Trophoblast cell (in vitro differentiated cells and primary cell): ENCODE results near the gene PELI1. TPM values are rescaled to one million over a fixed set of nuclear protein-coding genes. Genes with fewer than 3 reads are reported as not detected.

ENCODE experiments used
- DNase-seq, 2 donors: peaks; one replicate each; pipeline ENCODE4 v3.0.0-alpha.2; 2016
- H2AFZ ChIP-seq: 2 replicates; pipeline ENCODE4 v1.6.1; 2013; ENCODE audit warnings: low read length, moderate library complexity, mild to moderate bottlenecking; ENCODE audit not compliant: insufficient read depth, poor library complexity
- H2AK5ac ChIP-seq: 2 replicates; pipeline ENCODE4 v1.6.1; 2013; ENCODE audit warnings: mild to moderate bottlenecking, low read length
- H2BK120ac ChIP-seq: 2 replicates; pipeline ENCODE4 v1.6.1; 2013; ENCODE audit warnings: low read length, mild to moderate bottlenecking, moderate library complexity; ENCODE audit not compliant: insufficient read depth, poor library complexity
- H2BK12ac ChIP-seq: 2 replicates; pipeline ENCODE4 v1.6.1; 2013; ENCODE audit warnings: mild to moderate bottlenecking, low read length, moderate library complexity
- H2BK5ac ChIP-seq: 2 replicates; pipeline ENCODE4 v1.6.1; 2013; ENCODE audit warnings: low read length, low read depth, moderate library complexity, mild to moderate bottlenecking; ENCODE audit not compliant: poor library complexity
- H3K14ac ChIP-seq: 2 replicates; pipeline ENCODE4 v1.6.1; 2013; ENCODE audit warnings: mild to moderate bottlenecking, low read length
- H3K18ac ChIP-seq: 2 replicates; pipeline ENCODE4 v1.6.1; 2013; ENCODE audit warnings: mild to moderate bottlenecking, low read length
- H3K23ac ChIP-seq: 2 replicates; pipeline ENCODE4 v1.6.1; 2013; ENCODE audit warnings: low read length
- H3K27ac ChIP-seq: 2 replicates; pipeline ENCODE4 v1.5.1; 2013; ENCODE audit warnings: low read depth, mild to moderate bottlenecking, inconsistent platforms, low read length, moderate library complexity
- H3K27me3 ChIP-seq: 2 replicates; pipeline ENCODE4 v1.6.1; 2013; ENCODE audit warnings: inconsistent platforms, mild to moderate bottlenecking, low read length, moderate library complexity; ENCODE audit not compliant: insufficient read depth
- H3K36me3 ChIP-seq, 2 experiments: 1 replicate in 1 of 2; 2 replicates in 1 of 2; pipeline ENCODE4 v1.6.1; 2013; ENCODE audit warnings: low read length in 2 of 2, mild to moderate bottlenecking in 2 of 2, moderate library complexity in 1 of 2; ENCODE audit not compliant: insufficient read depth in 2 of 2, control insufficient read depth in 1 of 2
- H3K4ac ChIP-seq: 2 replicates; pipeline ENCODE4 v1.6.1; 2013; ENCODE audit warnings: low read depth, mild to moderate bottlenecking, low read length, moderate library complexity
- H3K4me1 ChIP-seq, 2 experiments: 1 replicate in 1 of 2; 2 replicates in 1 of 2; pipeline ENCODE4 v1.6.1; 2013; ENCODE audit warnings: low read length in 2 of 2, mild to moderate bottlenecking in 2 of 2, moderate library complexity in 1 of 2; ENCODE audit not compliant: insufficient read depth in 2 of 2, control insufficient read depth in 1 of 2
- H3K4me2 ChIP-seq: 2 replicates; pipeline ENCODE4 v1.6.1; 2013; ENCODE audit warnings: inconsistent platforms, mild to moderate bottlenecking, low read length, moderate library complexity
- H3K4me3 ChIP-seq: 2 replicates; pipeline ENCODE4 v1.5.1; 2013; ENCODE audit warnings: mild to moderate bottlenecking, low read depth, low read length, inconsistent platforms
- H3K79me1 ChIP-seq: one replicate; pipeline ENCODE4 v1.6.1; 2013; ENCODE audit warnings: low read length
- H3K79me2 ChIP-seq: 2 replicates; pipeline ENCODE4 v1.6.1; 2013; ENCODE audit warnings: low read length, mild to moderate bottlenecking; ENCODE audit not compliant: control insufficient read depth, insufficient read depth, poor library complexity
- H3K9ac ChIP-seq: 2 replicates; pipeline ENCODE4 v1.6.1; 2013; ENCODE audit warnings: mild to moderate bottlenecking, low read length
- H3K9me3 ChIP-seq: 2 replicates; pipeline ENCODE4 v1.6.1; 2013; ENCODE audit warnings: low read depth, mild to moderate bottlenecking, control low read depth, inconsistent platforms, low read length; ENCODE audit not compliant: insufficient read depth
- H4K12ac ChIP-seq: 2 replicates; pipeline ENCODE4 v1.6.1; 2013; ENCODE audit warnings: low read depth, mild to moderate bottlenecking, low read length, moderate library complexity
- H4K8ac ChIP-seq: 2 replicates; pipeline ENCODE4 v1.6.1; 2013; ENCODE audit warnings: low read depth, mild to moderate bottlenecking, low read length, moderate library complexity
- H4K91ac ChIP-seq: one replicate; pipeline ENCODE4 v1.6.1; 2013; ENCODE audit warnings: low read depth, mild to moderate bottlenecking, low read length, moderate library complexity
- WGBS: extraction: QIAGEN DNeasy Blood & Tissue Kit; methylation state at CpG from one replicate; pipeline ENCODE4 v1.1.7; 2013; ENCODE audit warnings: missing lambda C conversion rate; ENCODE audit not compliant: insufficient read length, insufficient coverage; ENCODE audit errors: extremely low coverage; 5-methylcytosine and 5-hydroxymethylcytosine counted together
- polyA plus RNA-seq: library from polyadenylated mRNA; stranded (reverse); fragments of 200-250 nt; gene quantifications from 2 replicates; pipeline ENCODE4 v1.2.3, GENCODE V29; 2013

Gene PELI1
- 15.2 and 15.3 TPM in 2 replicates for polyA plus RNA-seq

GRCh38 chr2:64144057-64145013 is at the start of gene PELI1:
PELI1 (minus strand) TSS chr2:64144420; CDS start chr2:64108310, 36,110 bp downstream.
- H3K9ac ChIP-seq: peak within 1 kb of the TSS; percentile 43
- H4K91ac ChIP-seq: peak within 1 kb of the TSS; percentile 60
- H3K79me1 ChIP-seq: peaks cover 6% of the 10 kb centered on the region
- DNase-seq: peak; percentile 96 to 99
- H3K79me2 ChIP-seq: peaks cover 6% of the 10 kb centered on the region
- H3K4me1 ChIP-seq: peaks cover 4 to 5% of the 10 kb centered on the region in 2 experiments
- peak within 1 kb of the TSS; percentile 87 for H3K4me3 ChIP-seq
- peak within 1 kb of the TSS; percentile 61 for H2BK12ac ChIP-seq
- peak within 1 kb of the TSS; percentile 56 for H3K18ac ChIP-seq
- H3K14ac ChIP-seq: peak within 1 kb of the TSS; percentile 72
- peak within 1 kb of the TSS; percentile 40 for H4K8ac ChIP-seq
- H3K9me3 ChIP-seq: no peaks in the 10 kb centered on the region
- peak within 1 kb of the TSS; percentile 6 for H4K12ac ChIP-seq
- no peak within 1 kb of the TSS for H3K23ac ChIP-seq
- peak within 1 kb of the TSS; percentile 91 for H3K4ac ChIP-seq
- peak within 1 kb of the TSS; percentile 80 for H3K27ac ChIP-seq
- H3K27me3 ChIP-seq: no peaks in the 10 kb centered on the region
- H2AK5ac ChIP-seq: peak within 1 kb of the TSS; percentile 8
- peak within 1 kb of the TSS; percentile 55 for H2BK5ac ChIP-seq
- peak within 1 kb of the TSS; percentile 90 for H3K4me2 ChIP-seq
- 100% methylated on average over 1 of the region's 68 CpGs for WGBS
- H2BK120ac ChIP-seq: peak within 1 kb of the TSS; percentile 27
- H3K36me3 ChIP-seq: no peaks in the 10 kb centered on the region
- peak within 1 kb of the TSS; percentile 48 for H2AFZ ChIP-seq

DNA sequence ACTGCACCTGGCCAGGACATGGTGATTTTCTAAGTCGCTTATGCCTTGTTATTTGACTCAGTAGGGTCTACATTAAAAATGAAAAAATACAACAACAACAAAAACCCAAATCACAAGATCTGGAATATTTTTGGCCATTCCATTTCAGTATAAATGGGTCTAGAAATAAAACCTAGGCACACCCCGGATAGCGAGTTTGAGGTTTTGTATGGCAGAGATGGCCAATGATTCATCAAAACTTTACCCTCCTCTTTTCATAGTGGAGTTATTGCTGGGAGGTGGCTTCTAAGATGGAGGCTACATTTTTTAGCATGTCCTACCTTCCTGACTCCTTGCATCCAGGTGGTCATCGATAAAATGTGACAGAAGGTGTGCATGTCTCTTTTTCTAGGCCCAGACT is 49.3 kb upstream of the PELI1 start:
- H2BK120ac ChIP-seq: no peak overlapping the region
- H3K14ac ChIP-seq: no peak overlapping the region
- H4K91ac ChIP-seq: no peak overlapping the region
- no peak overlapping the region for H3K4me3 ChIP-seq
- no peak overlapping the region for H4K8ac ChIP-seq
- H3K23ac ChIP-seq: no peak overlapping the region
- H2AFZ ChIP-seq: no peak overlapping the region
- H3K27me3 ChIP-seq: no peaks in the 10 kb centered on the region
- no peak overlapping the region for H3K18ac ChIP-seq
- H3K36me3 ChIP-seq: no peaks in the 10 kb centered on the region
- H3K4me2 ChIP-seq: no peak overlapping the region
- no peak overlapping the region for H3K9ac ChIP-seq
- no peak overlapping the region for H2AK5ac ChIP-seq
- no peaks in the 10 kb centered on the region for H3K79me1 ChIP-seq
- H4K12ac ChIP-seq: no peak overlapping the region
- H2BK12ac ChIP-seq: no peak overlapping the region
- H3K9me3 ChIP-seq: no peaks in the 10 kb centered on the region
- no peak overlapping the region for H2BK5ac ChIP-seq
- H3K4ac ChIP-seq: no peak overlapping the region
- no CpG with 5 or more reads among the region's 4 CpGs for WGBS
- no peak overlapping the region for H3K27ac ChIP-seq
- peaks cover 2 to 3% of the 10 kb centered on the region in 2 experiments for H3K4me1 ChIP-seq
- no peaks in the 10 kb centered on the region for H3K79me2 ChIP-seq
- no peak for DNase-seq

GRCh38 chr2:64192664-64193105 is 48.5 kb upstream of the PELI1 start:
- Histone ChIP-seq H4K12ac (no peak overlapping the region), H3K4ac (no peak overlapping the region), H3K79me1 (no peaks in the 10 kb centered on the region), H3K18ac (no peak overlapping the region), H3K27ac (no peak overlapping the region), H3K23ac (no peak overlapping the region), H4K91ac (no peak overlapping the region), H3K9me3 (no peaks in the 10 kb centered on the region), H3K4me3 (no peak overlapping the region), H2AK5ac (no peak overlapping the region), H3K36me3 (no peaks in the 10 kb centered on the region), H3K4me2 (no peak overlapping the region), H3K14ac (no peak overlapping the region), H2BK5ac (no peak overlapping the region), H4K8ac (no peak overlapping the region), H2BK120ac (no peak overlapping the region), H2BK12ac (no peak overlapping the region), H3K4me1 (peaks cover 2 to 3% of the 10 kb centered on the region in 2 experiments), H3K9ac (no peak overlapping the region), H3K27me3 (no peaks in the 10 kb centered on the region), H3K79me2 (no peaks in the 10 kb centered on the region), H2AFZ (no peak overlapping the region)
- WGBS: no CpG with 5 or more reads among the region's 6 CpGs
- DNase-seq: peak; percentile 4 to 29

DNA sequence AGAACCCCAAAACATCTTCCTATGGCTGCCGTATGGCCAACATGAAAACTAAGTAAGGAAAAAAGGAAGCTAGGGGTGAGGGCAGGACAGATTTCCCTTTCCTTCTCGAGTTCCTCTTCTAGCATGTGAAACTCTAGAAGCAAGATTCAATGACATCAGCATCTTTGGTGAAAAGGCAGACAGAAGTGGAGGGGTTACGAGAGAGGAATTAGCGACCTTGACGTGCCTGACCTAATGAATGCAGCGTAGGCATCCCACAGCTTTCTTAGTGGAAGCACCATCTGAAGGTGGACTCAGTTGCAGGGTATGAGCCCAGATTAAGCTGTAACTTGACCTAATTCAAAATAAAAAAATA is 47.9 kb upstream of the PELI1 start:
- Histone ChIP-seq H4K8ac (no peak overlapping the region), H2AFZ (no peak overlapping the region), H3K4me1 (peaks cover 2 to 3% of the 10 kb centered on the region in 2 experiments), H3K4me2 (no peak overlapping the region), H3K4ac (no peak overlapping the region), H3K23ac (no peak overlapping the region), H3K36me3 (no peaks in the 10 kb centered on the region), H3K9me3 (no peaks in the 10 kb centered on the region), H3K79me1 (no peaks in the 10 kb centered on the region), H2AK5ac (no peak overlapping the region), H4K12ac (no peak overlapping the region), H3K18ac (no peak overlapping the region), H3K14ac (no peak overlapping the region), H2BK5ac (no peak overlapping the region), H2BK120ac (no peak overlapping the region), H3K79me2 (no peaks in the 10 kb centered on the region), H4K91ac (no peak overlapping the region), H3K27ac (no peak overlapping the region), H3K4me3 (no peak overlapping the region), H3K9ac (no peak overlapping the region), H2BK12ac (no peak overlapping the region), H3K27me3 (no peaks in the 10 kb centered on the region)
- peak in 1 of 2 donors; percentile 35 for DNase-seq
- no CpG with 5 or more reads among the region's 6 CpGs for WGBS
